DND-41 (cell line): ENCODE measurements around the gene FHIT.

Experiments
- CTCF ChIP-seq: IDR thresholded peaks from 2 replicates; pipeline ENCODE4 v1.5.1; 2012; ENCODE audit warnings: borderline replicate concordance, low read length, moderate library complexity, mild to moderate bottlenecking; ENCODE audit not compliant: poor library complexity, severe bottlenecking; ENCODE audit errors: extremely low read depth
- EZH2 ChIP-seq: IDR thresholded peaks from 3 replicates; pipeline ENCODE4 v1.6.1; 2012; ENCODE audit warnings: borderline replicate concordance, low read depth, mild to moderate bottlenecking, moderate library complexity, low read length, inconsistent platforms; ENCODE audit not compliant: severe bottlenecking

- no peak for TF ChIP-seq CTCF
- no peak for TF ChIP-seq EZH2
Measured at GRCh38 chr3:59878038-59878427, 1373.2 kb downstream of the FHIT start.
